Activated naive CD4-positive, alpha-beta T cell treated with Interleukin-2 at 50 U/mL for 16 hours (primary cell): ENCODE data around the gene RNF34.
"Not testable (repeated sequence)": the region's sequence is repeated elsewhere in the genome, so short reads cannot be mapped to it uniquely, and the experiment has no call there.

Source experiments
- DNase-seq: peaks from one replicate; pipeline ENCODE4 v3.0.0-alpha.2; 2020

RNF34 gene, protein sequence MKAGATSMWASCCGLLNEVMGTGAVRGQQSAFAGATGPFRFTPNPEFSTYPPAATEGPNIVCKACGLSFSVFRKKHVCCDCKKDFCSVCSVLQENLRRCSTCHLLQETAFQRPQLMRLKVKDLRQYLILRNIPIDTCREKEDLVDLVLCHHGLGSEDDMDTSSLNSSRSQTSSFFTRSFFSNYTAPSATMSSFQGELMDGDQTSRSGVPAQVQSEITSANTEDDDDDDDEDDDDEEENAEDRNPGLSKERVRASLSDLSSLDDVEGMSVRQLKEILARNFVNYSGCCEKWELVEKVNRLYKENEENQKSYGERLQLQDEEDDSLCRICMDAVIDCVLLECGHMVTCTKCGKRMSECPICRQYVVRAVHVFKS

DNA sequence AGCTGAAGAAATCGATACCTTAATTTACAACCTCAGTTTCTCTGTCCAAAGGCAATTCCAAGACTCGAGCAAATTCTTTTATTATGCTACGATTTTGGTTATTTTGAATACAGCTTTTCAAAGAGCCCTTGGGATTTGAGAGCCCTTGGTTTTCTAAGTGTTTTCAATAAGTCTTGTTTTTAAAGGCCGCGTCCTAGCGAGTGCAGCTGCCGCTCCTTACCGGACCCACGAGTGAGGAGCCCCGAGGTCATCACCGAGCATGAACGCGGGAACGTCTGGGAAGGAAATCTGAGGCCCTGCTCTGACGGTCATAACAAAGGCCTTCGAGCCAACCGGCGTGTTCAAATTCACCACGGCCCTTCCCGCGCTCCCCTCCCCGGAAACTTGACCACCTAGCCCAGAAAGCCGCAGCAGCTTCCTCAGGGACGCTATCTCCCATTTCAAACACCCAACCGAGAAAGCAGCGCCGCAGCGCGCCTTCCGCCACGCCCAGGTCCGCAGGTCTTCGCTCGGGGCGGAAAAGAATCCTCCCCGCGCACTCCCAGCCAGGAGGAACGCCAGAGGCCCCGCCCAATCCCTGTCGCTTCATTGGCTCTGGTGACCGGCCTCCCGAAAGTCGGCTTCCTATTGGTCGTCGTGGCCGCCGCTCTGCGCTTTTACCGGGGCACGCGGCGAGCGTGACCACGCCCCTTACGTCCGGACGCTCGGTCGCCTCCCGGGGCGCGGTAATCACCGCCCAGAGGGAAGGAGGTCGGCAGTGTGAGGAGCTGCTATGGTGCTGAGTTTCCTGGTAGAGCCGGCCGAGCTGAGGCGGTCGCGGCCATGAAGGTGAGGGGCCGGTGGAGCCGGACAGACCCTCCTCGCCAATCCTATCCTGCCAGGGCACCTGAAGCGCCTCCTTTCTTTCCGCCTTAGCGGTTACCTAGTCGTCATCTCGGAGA, at the start of gene RNF34:
Gene RNF34, plus strand, starts transcription at position 728 of the 941 bp plus-strand sequence. Its CDS starts 95 bp downstream, at position 823.
- DNase-seq = peak; percentile 99

DNA sequence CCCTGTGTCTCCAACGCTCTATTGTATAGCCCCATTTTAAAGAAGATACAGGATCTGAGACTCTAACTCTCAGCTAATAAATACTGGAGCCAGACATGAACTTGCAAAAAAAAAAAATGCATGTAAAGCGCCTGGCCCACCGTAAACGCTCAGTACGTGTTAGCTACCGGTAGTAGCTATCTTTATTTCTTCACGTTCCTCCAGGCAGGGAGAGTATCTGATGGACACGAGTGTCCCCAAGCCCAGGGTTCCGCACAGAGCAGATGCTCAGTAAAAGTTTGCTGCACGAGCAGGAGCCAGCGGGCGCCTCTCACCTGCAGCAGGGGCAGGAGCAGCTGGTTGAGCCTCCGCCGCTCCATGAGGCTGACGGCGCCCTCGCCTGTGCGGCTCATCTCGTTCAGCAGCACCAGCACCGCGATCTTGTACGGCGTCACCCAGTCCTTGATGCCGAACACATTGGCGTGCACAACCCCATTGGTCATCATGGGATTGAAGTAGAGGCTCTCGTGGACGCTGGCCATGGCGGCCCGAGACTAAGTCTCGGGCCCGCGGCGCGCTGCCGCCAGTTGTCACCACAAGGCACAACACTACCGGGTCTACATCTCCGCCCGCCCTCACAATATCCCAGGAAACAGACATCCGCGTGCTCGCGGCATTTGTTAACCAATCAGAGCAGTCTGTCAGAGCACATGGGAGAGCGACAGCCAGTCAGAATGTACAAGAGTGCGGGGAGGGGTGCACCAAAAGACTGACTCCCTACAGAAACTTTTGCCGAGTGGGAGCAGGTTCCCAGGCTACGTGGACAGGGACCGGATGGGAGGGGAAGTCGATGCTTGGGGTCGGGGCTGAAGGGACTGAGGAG, 47.9 kb upstream of the RNF34 start, which contains the start of gene ANAPC5:
Gene ANAPC5, minus strand, starts transcription at position 592 of the 862 bp plus-strand sequence. Its CDS starts 71 bp downstream, at position 521.
- DNase-seq = peak; percentile 92

DNA sequence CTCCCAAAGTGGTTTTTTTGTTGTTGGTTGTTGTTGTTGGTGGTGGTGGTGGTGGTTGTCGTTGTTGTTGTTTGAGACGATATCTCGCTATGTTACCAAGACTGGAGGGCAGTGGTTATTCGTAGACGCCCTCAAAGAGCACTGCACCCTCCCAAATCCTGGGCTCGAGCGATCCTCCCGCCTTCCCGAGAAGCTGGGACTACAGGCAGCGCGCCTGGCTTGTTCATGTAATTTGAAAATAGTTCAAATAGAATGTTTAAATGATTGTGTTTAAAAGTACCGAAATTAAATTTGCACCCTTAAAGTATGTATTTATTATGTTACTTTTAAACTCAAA, 47.3 kb upstream of the RNF34 start:
- DNase-seq = no peak

DNA sequence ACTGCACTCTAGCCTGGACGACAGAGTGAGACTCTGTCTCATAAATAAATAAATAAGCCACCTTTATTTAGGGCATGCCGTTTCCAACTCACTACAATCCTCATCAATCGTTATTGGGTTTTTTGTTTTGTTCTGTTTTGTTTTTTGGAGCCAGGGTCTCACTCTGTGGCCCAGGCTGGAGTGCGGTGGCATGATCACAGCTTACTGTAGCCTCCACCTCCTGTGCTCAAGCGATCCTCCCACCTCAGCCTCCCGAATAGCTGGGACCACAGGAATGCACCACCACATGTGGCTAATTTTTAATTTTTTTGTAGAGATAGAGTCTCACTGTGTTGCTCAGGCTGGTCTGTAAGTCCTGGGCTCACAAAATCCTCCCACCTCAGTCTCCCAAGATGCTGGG, 44.1 kb upstream of the RNF34 start:
- DNase-seq = no peak

DNA sequence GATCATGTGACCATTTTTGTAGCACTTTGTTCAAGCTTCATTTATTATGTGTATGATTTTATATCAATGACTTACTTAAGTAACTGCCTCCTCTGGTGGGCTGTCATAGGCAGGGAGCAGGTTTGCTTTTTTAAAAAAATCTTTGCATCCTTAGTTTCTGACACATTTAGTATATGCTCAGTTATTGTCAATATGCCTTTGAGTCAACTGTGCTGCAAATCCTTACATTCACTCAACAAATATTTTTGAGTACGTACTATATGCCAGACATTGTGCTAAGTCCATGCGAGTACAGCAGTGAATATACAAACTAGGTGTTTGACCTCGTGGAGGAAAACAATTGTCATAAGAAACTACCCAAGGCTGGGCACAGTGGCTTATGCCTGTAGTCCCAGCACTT, 43.3 kb upstream of the RNF34 start:
- DNase-seq = no peak

DNA sequence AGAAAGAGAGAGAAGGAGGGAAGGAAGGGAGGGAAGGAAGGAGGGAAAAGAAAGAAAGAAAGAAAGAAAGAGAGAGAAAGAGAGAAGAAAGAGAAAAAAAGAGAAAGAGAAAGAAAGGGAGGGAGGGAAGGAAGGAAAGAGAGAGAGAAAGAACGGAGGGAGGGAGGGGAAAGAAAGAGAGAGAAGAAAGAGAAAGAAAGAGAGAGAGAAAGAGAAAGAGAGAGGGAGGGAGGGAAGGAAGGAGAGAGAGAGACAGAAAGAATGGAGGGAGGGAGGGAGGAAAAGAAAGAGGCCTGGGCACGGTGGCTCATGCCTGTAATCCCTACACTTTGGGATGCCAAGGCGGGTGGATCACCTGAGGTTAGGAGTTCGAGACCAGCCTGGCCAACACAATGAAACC, 42.6 kb upstream of the RNF34 start:
- no peak for DNase-seq

DNA sequence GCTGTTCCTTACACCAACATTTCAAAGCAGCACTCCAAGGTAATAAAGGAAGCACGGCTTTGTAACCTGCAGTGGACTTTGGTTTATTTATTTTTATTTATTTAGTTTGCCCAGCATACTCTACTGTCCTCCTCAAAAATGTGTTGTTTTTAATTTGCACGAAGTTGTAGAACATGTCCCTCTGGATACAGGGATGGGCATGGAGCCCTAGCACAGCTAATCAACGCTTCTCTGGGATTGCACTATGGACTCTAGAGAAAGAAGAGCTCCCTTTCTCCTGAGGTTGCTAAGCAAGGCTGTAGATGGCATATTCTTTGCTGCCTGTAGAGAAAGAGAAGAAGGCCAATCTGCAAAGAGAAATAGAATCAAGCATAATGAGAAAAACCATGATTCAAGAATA, 41.8 kb upstream of the RNF34 start:
- DNase-seq = no peak

DNA sequence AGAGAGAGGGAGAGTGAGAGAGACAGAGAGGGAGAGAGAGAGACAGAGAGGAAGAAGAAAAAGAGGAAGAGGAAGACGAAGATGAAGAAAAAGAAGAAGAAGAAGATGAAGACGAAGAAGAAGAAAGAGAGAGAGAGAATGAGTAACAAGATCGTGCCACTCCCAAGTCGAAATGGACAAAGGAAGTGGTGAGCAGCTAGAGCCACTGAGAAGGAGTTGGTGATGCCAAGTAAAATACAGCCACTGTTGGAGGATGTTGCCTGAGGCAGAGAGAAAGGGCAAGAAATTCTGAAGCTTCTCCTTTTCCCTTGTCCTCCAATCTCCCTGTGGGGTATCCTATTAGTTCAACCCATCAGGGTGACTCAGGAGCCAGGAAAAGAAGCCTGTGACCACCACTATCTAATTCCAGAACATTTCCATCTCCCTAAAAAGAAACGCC, 35.2 kb upstream of the RNF34 start:
- DNase-seq = no peak

DNA sequence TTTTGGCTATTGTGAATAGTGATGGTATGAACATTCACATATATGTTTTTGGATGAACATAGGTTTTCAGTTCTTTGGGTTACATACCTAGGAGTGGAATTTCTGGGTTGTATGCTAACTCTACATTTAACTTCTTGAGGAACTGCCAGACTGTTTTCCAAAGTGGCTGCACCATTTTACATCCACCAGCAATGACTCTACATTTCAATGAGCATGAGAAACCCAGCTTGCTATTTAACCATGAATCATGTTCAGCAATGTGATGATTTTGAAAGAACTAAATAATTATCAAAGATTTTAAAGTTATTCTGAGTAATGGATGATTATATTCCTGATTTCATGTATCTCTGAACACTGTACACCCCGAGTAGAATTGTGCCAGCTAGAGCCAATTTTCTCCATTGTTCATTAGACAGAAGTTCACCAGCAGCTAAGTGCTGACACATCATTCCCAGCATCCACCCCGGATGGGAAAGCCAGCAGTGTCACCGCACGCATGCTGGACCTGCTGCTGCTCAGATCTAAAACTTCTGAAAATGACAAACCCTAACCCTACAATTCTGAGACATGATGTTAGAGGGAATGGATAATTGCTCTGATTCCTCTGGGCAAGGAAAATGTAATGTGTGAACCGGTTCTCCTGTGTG, 34.4 kb upstream of the RNF34 start:
- DNase-seq = no peak

DNA sequence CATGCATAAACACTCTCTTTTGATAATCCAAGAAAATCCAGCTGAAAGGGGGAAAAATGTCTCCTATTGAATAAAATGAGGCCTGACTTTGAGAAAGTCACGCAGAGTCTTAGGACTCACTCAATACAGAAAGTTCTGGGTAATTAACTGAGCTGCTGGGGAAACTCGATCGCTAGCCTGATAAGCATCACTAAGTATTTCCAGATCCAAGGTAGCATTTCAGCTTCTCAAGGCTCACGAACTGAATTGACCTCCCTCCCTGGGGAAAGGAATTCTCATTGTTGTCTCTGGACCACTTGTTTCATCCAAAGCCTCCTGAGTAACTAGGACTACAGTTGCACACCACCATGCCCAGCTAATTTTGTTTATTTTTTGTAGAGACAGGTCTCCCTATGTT, 33.9 kb upstream of the RNF34 start:
- no peak for DNase-seq

DNA sequence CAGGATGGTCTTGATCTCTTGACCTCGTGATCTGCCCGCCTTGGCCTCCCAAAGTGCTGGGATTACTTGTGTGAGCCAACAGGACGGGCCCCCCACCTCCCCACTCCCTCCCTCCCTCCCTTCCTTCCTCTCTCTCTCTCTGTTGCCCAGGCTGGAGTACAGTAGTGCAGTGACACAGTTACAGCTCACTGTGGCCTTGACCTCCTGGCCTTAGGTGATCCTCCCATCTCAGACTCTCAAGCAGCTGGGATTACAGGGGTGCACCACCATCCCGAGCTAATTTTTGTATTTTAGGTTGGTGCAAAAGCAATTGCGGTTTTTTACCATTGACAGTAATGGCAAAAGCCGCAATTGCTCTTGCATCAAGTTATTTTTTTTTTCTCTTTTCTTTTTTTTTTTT, 28.5 kb upstream of the RNF34 start:
- no peak for DNase-seq

DNA sequence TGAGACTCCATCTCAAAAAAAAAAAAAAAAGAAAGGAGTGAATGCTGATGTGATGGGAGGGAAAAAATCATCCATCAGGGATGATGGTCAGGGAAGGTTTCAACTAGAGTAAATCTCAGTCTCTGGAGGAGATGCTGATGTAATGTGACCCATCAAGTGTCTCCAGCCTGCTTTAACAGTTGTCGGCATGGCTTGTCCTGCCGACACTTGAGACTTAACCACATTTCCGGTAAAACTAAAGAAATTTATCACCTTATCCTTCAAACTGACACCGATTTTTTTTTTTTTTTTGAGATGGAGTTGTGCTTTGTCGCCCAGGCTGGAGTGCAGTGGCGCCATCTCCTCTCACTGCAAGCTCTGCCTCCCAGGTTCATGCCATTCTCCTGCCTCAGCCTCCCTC, 26.2 kb upstream of the RNF34 start:
- DNase-seq = no peak

DNA sequence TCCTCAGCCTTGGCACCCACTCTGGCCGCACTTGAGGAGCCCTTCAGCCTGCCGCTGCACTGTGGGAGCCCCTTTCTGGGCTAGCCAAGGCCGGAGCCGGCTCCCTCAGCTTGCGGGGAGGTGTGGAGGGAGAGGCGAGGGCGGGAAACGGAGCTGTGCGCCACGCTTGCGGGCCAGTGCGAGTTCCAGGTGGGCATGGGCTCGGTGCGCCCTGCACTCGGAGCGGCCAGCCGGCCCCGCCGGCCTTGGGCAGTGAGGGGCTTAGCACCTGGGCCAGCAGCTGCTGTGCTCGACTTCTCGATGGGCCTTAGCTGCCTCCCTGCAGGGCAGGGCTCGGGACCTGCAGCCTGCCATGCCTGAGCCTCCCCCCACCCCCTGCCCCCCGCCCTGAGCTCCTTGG, 25.6 kb upstream of the RNF34 start:
- not testable (repeated sequence) for DNase-seq

DNA sequence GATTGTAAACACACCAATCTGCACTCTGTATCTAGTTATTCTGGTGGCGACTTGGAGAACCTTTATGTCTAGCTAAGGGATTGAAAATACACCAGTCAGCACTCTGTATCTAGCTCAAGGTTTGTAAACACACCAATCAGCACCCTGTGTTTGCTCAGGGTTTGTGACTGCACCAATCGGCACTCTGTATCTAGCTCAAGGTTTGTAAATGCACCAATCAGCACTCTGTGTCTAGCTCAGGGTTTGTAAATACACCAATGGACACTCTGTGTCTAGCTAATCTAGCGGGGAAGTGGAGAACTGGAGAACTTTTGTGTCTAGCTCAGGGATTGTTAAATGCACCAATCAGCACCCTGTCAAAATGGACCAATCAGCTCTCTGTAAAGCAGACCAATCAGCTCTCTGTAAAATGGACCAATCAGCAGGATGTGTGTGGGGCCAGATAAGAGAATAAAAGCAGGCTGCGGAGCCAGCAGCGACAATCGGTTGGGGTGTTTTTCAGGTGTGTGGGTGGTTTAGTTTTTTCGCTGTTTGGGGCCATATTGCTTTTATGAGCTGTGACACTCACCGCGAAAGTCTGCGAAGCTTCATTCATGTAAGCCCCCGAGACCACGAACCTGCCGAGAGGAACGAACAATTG, 24.9 kb upstream of the RNF34 start:
- DNase-seq = not testable (repeated sequence)

DNA sequence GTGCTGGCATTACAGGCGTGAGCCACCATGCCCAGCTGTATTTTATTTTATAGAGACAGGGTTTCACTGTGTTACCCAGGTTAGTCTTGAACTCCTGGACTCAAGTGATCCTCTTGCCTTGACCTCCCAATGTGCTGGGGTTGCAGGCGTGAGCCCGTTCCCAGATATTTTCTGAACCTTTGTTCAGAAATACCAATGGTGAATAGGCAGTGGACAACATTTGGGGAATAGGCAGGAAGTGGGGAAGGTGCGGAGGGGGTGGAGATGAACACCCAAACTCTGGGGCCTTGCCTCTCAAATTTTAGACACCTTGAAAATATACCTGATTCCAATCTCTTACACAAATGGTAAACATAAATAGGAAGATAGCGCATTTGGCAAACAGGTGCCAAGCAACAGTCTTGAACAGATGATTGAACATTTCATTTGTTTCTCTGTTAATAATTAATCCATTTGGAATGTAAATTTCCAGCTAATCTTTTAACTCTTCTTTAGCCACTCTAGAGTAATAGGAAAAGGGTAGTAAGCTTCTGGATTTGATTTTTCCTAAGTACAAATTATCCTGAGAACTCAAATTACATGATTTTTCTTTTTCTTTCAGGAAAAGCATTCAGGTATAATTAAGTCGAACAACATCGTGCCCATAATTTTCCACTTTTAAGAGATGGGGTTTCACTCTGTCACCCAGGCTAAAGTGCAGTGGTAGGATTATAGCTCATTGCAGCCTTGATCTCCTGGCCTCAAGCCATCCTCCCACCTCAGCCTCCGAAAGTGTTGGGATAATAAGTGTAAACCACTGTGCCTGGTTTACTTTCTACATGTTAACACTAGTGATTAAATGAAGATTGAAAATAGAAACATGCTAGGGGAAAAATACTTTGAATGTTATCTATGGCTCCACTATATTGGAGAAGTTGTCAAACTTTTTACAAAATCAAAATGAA, 22.9 kb upstream of the RNF34 start:
- DNase-seq = no peak

DNA sequence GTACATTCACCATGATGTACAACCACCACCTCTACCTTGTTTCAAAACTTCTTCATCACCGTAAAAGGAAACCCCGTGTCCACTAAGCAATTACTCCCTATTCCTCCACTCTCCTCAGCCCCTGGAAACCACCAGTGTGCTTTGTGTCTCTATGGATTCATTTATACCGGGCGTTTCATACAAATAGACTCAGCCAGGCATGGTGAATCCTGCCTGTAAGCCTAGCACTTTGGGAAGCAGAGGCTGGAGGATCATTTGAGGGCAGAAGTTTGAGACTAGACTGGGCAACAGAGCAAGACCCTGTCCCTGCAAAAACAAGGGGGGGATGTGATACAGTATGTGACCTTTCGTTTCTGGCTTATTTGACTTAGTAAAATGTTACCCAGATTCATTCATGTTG, 21.2 kb upstream of the RNF34 start:
- no peak for DNase-seq

DNA sequence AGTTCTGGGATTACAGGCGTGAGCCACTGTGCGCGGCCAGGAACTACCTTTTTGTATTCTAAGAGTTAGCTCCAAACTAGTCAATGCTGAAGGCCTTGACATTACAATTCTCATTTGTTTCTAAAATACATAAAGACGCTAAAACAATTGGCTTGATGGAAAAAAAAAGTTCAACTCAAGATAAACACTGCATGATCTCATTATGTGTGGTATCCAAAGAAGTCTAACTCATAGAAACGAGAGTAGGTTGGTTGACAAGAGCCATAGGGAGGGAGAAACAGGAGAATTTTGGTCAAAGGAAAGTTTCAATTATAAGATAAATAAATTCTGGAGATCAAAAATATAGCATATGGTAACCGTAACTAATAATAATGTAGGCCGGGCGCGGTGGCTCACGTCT, 20.0 kb upstream of the RNF34 start:
- no peak for DNase-seq

DNA sequence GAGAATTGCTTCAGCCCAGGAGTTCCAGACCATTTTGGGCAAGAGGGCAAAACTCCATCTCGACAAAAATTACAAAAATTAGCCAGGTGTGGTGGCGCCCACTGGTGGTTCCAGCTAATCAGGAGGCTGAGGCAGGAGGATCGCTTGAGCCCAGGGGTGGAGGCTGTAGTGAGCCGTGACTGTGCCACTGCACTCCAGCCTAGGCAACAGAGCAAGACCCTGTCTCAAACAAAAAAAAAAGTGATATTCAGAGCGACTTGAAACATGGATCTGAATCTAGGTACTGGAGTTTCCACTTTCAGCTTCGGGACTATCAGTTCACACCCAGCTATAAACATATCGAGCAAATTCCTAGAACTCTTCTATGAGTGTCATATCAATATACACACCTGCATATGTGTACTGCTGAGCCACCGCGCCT, 16.3 kb upstream of the RNF34 start:
- no peak for DNase-seq

DNA sequence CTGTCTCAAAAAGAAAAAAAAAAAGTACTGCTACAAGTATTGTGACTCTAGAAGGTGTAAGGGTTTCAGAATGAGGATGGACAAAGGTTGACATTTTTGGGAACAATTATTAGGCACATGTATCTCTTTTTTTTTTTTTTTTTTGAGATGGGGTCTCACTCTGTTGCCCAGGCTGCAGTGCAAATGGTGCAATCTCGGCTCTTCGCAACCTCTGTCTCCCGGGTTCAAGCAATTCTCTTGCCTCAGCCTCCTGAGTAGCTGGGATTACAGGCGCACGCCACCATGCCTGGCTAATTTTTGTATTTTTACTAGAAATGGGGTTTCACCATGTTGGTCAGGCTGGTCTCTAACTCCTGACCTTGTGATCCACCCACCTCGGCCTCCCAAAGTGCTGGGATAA, 15.0 kb upstream of the RNF34 start:
- DNase-seq = not testable (repeated sequence)

DNA sequence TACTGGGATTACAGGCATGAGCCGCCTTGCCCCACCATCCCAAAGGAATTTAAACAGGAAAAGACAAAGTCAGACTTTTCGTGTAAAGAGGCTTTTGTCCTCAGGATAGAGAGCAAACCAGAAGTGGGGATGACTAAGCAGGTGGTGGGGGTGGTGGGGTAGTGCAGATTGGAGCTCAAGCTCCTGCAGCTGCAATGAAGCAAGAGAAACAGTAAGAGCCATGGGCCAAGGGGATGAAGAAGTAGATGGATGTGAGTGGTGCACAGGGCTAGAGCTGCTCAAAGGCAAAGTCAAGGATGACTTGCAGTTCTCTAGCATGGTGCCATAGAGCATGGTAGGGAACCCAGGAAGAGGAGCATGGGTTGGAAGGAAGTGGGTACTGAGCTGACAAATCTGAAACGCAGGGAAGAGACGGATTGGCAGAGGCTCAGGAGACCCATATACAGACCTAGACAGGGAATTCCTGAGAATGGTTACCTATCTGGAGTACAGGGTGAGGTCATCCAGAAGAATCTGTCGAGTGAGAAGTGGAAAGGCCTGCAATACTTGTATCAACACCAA, 11.4 kb upstream of the RNF34 start:
- no peak for DNase-seq
